Muscle layer of duodenum (tissue), 2 donors: Measurements from ENCODE around the gene TOR4A.
A peak's percentile ranks its signal among the peaks of the same experiment; 100 is the strongest.

ENCODE experiments used
- H3K27ac ChIP-seq: one replicate; pipeline ENCODE4 v1.7.0; 2013; ENCODE audit warnings: mild to moderate bottlenecking, low read length
- H3K27me3 ChIP-seq: one replicate; pipeline ENCODE4 v1.7.0; 2013; ENCODE audit warnings: low read depth, mild to moderate bottlenecking, control low read depth, low read length
- H3K36me3 ChIP-seq, 2 donors: one replicate each; pipeline ENCODE4 v1.7.0; 2013; ENCODE audit warnings: low read length in 2 of 2, control low read depth in 1 of 2, mild to moderate bottlenecking in 1 of 2; ENCODE audit not compliant: insufficient read depth in 2 of 2, control insufficient read depth in 1 of 2
- H3K4me1 ChIP-seq, 2 donors: one replicate each; pipeline ENCODE4 v1.7.0; 2013; ENCODE audit warnings: low read length in 2 of 2, mild to moderate bottlenecking in 2 of 2, control low read depth in 1 of 2, moderate library complexity in 1 of 2; ENCODE audit not compliant: insufficient read depth in 2 of 2, control insufficient read depth in 1 of 2
- H3K4me3 ChIP-seq, 2 donors: one replicate each; pipeline ENCODE4 v1.7.0; 2013; ENCODE audit warnings: low read length in 2 of 2, low read depth in 1 of 2, mild to moderate bottlenecking in 1 of 2
- H3K9me3 ChIP-seq, 2 donors: one replicate each; pipeline ENCODE4 v1.7.0; 2013; ENCODE audit warnings: low read length in 2 of 2, control low read depth in 1 of 2, mild to moderate bottlenecking in 1 of 2; ENCODE audit not compliant: control insufficient read depth in 1 of 2
- donor health status: healthy.

Gene TOR4A

DNA sequence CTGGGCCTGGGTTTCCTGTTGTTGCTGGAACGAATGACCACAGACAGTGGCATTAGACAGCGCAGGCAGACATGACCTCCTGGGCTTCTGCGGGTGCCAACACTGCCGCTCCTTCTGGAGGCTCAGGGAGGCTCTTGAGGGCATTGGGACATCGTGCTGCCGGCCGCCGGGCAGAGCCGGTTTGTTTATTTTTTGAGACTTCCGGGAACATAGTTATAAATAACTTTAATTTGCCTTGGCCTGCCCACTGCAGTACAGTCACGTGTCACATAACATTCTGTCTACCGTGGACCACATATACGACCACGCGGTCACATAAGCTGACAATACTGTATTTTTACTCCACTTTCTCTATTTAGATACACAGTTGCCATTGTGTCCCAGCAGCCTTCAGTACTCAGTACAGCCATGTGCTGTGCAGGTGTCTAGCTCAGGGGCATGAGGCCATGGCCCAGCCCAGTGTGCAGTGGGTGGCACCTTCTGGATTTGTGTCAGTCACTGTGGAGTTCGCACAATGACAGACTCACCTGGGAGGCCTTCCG is 8.2 kb upstream of the TOR4A start:
- Histone ChIP-seq H3K4me3 (no peak overlapping the region), H3K27me3 (no peaks in the 10 kb centered on the region), H3K4me1 (peaks cover 4 to 11% of the 10 kb centered on the region in 2 donors), H3K9me3 (no peaks in the 10 kb centered on the region), H3K36me3 (peaks cover 21 to 63% of the 10 kb centered on the region in 2 donors), H3K27ac (no peak overlapping the region)

DNA sequence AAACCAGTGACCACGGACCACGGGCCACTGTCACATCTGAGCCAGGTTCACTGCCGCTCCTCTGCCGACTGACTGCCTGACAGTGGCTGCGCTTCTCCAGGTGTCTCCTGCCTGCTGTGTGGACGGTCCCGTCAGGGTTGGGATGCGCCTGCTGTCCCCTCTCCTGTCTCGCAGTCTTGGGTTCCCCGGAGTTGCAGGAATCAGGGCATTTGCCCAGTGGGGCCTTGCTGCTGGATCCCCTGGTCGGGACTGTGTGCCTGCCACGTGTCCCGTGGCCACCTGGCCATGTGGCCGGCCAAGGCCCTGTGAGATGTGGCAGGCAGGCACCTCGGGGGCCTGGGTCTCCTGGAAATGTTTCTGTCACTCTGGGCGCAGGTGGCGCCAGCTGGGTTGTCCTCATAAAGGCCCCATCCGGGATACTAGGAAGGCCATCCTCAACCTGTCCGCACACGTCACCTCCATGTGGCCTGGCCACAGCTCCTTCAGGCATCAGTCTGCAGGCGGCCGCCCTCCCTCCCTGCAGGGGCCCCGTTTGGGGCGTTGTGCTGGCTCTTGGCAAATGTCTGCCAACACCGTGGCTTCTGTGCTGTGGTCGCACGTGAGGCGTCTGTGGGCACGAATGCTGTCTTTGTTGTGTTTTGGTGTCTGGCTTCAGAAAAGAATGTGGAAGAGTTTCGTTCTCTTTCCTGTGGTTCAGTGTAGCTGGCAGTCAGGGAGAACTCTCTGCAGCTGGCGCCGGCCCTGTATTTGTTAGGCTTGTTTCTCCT is 6.4 kb upstream of the TOR4A start:
- Histone ChIP-seq H3K4me3 (no peak overlapping the region), H3K9me3 (no peaks in the 10 kb centered on the region), H3K27me3 (no peaks in the 10 kb centered on the region), H3K36me3 (peaks cover 21 to 53% of the 10 kb centered on the region in 2 donors), H3K4me1 (peaks cover 6 to 17% of the 10 kb centered on the region in 2 donors), H3K27ac (no peak overlapping the region)

DNA sequence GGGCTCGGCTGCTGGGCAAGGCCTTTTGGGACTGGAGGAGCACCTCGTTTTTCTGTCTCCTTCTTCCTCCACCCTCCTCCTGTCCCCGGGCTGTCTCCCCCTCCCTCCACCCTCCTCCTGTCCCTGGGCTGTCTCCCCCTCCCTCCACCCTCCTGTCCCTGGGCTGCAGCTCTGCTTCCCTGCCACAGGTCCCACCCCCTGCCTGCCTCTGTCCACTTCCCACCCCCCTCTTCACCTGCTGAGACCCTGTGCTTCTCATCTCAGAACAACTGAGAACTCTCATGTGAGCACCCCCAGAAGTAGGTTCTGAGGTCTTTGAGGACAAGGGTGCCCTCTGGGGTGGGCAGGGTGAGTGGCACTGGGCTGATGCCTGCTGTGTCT is 5.8 kb upstream of the TOR4A start:
- no peak overlapping the region for H3K4me3 ChIP-seq
- peaks cover 18 to 47% of the 10 kb centered on the region in 2 donors for H3K36me3 ChIP-seq
- peaks cover 11 to 22% of the 10 kb centered on the region in 2 donors for H3K4me1 ChIP-seq
- H3K27ac ChIP-seq: no peak overlapping the region
- no peaks in the 10 kb centered on the region for H3K9me3 ChIP-seq
- no peaks in the 10 kb centered on the region for H3K27me3 ChIP-seq

DNA sequence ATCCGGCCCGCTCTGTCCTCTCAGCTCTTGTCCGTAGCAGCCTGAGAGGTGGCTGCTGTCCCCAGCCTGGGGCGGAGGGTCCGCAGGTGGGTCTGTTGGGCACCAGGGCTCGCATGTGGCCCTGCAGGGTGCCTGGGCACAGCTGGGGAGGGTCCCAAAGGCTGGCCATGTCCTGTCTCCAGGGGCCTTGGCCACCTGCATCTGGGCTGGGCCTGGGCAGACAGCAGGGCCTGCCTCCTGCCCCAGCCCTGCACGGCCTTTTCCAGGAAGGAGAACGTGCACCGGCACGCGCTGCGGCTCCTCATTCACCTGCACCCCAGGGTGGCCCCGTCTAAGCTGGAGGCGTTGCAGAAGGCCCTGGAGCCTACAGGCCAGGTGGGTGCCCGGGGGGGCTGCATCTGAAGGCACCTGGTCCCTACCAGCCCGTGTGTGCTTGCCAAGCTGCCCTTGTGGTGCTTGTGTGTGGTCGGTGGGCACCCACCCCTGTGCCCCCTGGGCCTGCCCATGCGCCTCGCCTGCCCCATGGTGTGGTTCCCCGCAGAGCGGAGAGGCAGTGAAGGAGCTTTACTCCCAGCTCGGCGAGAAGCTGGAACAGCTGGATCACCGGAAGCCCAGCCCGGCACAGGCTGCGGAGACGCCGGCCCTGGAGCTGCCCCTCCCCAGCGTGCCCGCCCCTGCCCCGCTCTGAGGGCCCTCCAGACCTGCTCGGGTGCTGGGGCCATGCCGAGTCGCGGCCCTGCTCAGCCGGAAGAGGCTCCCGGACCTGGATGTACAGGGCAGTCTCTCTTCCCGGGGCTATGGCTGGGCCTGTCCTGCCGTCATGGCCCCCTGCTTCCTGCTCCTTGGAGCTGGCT is 5.1 kb upstream of the TOR4A start:
- H3K36me3 ChIP-seq: peaks cover 15 to 39% of the 10 kb centered on the region in 2 donors

DNA sequence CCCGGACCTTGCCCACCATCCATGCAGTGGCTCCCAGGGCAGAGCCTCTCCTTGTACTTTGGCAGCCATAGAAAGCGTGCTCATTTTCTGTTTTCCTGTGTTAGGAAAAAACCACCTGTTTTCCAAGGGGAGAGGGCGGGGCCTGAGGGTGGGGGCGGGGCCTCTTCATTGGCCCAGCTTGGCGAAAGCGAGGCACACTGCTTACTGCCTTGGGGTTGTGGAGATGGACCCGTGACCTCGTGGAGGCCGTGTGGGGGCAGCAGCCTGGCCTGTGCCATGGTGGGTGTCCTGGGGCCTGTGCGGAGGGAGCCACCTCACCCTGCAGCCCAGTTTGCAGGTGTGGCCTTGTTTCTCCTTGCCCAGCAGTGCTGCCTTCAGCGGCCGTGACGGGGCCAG is 4.4 kb upstream of the TOR4A start:
- Histone ChIP-seq H3K36me3 (peaks cover 10 to 33% of the 10 kb centered on the region in 2 donors), H3K27me3 (no peaks in the 10 kb centered on the region), H3K4me3 (no peak overlapping the region), H3K4me1 (peaks cover 12 to 29% of the 10 kb centered on the region in 2 donors), H3K9me3 (no peaks in the 10 kb centered on the region), H3K27ac (no peak overlapping the region)

More for the DNA sequence above, 5.1 kb upstream of the TOR4A start:
- no peak overlapping the region for H3K27ac ChIP-seq
- no peak overlapping the region for H3K4me3 ChIP-seq
- no peaks in the 10 kb centered on the region for H3K27me3 ChIP-seq
- H3K9me3 ChIP-seq: no peaks in the 10 kb centered on the region
- peaks cover 12 to 29% of the 10 kb centered on the region in 2 donors for H3K4me1 ChIP-seq

DNA sequence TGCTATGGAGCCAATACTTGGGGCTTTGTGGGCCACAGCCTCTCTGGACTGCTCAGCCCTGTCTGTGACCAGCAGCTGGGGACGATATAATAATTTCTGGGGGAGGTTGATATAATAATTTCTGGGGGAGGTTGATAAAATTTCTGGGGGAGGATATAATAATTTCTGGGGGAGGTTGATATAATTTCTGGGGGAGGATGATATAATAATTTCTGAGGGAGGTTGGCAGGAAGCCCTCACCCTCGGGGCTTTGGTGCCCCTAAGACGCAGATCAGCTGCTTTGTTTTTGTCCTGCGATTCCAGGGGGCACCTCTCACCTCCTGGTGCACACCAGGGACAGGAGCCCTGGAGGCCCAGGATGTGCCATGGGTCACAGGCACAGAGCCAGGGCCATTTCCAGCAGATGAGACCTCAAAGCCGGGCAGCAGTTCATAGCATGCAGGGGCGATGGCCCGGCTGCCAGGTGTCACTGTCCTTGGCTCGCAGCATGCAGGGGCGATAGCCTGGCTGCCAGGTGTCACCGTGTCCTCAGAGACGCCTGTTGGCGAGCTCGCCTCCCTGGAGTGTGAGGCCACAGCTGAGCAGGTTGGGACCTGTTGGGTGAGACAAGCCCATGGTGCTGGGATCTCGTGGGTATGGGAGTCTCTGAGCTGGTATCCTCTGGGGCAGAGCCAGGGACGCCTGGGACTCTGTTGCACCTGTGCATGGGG is 3.8 kb upstream of the TOR4A start:
- H3K36me3 ChIP-seq: peaks cover 9 to 33% of the 10 kb centered on the region in 2 donors
- H3K27me3 ChIP-seq: no peaks in the 10 kb centered on the region
- peaks cover 12 to 29% of the 10 kb centered on the region in 2 donors for H3K4me1 ChIP-seq
- peak overlapping the region; percentile 51 for H3K27ac ChIP-seq
- no peak overlapping the region for H3K4me3 ChIP-seq
- H3K9me3 ChIP-seq: no peaks in the 10 kb centered on the region

DNA sequence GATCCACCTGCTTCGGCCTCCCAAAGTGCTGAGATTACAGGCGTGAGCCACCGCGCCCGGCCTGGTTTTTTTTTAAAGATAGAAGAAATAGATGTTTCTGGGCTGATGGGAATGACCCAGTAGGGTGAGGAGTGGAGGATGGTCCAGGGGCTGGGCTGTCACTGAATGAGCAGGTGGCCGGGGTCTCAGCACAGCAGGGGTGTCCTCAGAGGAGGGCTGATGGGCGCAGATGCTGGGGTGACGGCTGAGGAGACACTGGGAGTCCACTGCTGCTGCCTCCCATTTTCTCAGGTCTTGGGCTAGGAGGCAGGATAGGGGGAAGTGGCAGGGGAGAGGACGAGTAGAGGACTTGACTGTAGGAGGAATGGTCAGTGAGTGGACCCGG is 2.3 kb upstream of the TOR4A start:
- H3K27me3 ChIP-seq: no peaks in the 10 kb centered on the region
- H3K36me3 ChIP-seq: peaks cover 4 to 33% of the 10 kb centered on the region in 2 donors
- no peak overlapping the region for H3K4me3 ChIP-seq
- H3K4me1 ChIP-seq: peaks cover 8 to 18% of the 10 kb centered on the region in 2 donors
- H3K9me3 ChIP-seq: no peaks in the 10 kb centered on the region
- no peak overlapping the region for H3K27ac ChIP-seq

DNA sequence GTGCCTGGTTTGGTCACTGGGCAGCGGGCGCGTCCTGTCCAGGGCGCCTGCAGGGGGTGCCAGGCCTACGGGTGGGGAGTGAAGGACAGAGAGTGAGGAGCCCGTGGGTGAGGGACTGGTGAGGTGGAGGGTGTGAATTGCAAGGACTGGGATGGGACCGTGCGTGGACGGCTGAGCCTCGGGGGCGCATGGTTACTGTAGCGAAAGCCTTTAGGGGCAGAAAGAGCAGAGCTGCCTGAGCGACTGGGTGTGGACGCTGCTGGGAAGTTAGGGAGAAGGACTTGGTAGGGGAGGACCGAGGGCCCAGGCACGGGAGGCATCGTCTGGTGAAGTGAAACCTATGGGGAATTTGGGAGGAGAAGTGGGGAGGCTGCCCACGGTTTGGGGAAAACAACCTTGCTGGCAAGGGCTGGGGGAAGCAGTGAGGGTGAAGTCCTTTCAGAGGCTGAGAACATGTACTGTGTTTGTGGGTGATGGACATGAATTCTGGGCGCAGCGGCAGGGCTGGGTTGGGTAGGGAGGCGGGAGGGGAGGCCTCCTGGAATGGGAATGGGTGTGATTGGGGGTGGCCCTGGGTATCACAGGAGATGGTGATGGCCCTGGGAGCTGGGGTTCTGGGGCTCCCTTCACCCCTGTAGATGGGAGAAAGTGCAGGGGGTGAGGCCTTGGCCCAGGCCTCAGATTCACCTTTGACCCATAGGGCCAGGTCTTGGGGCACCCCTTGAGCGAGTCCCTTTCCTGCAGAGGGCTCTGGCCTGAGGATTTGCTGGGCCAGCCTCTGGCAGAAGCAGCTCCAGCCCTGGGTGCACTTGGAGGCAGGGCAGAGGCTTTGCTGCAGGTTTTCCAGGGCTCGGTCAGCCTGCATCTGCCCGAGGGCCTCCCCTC is 1.7 kb upstream of the TOR4A start:
- no peaks in the 10 kb centered on the region for H3K27me3 ChIP-seq
- no peak overlapping the region for H3K4me3 ChIP-seq
- no peaks in the 10 kb centered on the region for H3K9me3 ChIP-seq
- H3K27ac ChIP-seq: no peak overlapping the region
- peaks cover 8 to 22% of the 10 kb centered on the region in 2 donors for H3K4me1 ChIP-seq
- peaks cover 4 to 32% of the 10 kb centered on the region in 2 donors for H3K36me3 ChIP-seq

DNA sequence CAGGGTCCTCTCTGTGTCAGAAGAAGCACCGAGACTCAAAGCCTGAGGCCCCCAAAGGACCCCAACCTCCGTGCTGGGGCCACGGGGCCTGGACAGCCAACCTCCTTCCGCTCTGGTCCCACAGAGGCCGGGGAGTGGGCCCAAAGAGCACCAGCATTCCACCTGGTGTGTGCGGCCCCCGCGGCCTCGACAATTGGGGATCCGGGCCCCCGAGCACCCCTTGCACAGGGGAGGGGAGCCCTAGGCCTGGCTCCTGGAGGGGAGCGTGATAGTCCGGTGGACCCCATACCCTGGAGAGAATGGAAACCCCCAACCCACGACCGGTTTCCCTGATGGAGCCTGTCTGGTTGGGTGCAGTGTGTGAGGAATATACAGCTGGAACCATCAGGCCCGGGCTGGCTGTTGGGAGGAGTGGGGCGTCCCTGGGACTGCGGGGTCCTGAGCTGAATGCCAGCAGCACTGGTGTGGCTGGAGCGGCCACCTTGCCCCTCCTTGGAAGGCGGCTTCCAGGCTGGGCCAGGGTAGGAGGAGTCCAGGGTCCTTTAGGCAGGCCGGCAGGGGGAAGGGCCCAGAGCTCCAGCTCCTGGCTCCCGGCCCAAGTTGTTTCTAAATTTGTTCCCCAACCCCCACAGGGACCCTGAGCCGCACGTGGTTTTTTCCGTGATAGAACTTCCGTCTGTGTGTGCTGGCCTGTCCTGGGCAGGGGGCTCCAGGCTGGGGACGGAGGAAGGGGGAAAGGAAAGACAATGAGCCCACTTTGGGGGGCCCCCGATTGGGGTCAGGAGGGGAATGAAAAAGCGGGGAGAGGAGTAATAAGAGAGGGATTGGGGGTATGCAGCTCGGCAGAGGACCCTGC is 825 bp upstream of the TOR4A start:
- Histone ChIP-seq H3K27ac (peak overlapping the region; percentile 51), H3K27me3 (no peaks in the 10 kb centered on the region), H3K4me1 (peaks cover 8 to 26% of the 10 kb centered on the region in 2 donors), H3K4me3 (peak overlapping the region; percentile 50 to 64), H3K36me3 (peaks cover 4 to 26% of the 10 kb centered on the region in 2 donors), H3K9me3 (no peaks in the 10 kb centered on the region)
